ENCODE measurements around the gene SLIT2. TPM values are rescaled to one million over a fixed set of nuclear protein-coding genes. Genes with fewer than 3 reads are reported as not detected.

Gene SLIT2, protein sequence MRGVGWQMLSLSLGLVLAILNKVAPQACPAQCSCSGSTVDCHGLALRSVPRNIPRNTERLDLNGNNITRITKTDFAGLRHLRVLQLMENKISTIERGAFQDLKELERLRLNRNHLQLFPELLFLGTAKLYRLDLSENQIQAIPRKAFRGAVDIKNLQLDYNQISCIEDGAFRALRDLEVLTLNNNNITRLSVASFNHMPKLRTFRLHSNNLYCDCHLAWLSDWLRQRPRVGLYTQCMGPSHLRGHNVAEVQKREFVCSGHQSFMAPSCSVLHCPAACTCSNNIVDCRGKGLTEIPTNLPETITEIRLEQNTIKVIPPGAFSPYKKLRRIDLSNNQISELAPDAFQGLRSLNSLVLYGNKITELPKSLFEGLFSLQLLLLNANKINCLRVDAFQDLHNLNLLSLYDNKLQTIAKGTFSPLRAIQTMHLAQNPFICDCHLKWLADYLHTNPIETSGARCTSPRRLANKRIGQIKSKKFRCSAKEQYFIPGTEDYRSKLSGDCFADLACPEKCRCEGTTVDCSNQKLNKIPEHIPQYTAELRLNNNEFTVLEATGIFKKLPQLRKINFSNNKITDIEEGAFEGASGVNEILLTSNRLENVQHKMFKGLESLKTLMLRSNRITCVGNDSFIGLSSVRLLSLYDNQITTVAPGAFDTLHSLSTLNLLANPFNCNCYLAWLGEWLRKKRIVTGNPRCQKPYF (N-terminal part only)
- 4.5 and 5.5 TPM in 2 replicates for total RNA-seq

DNA sequence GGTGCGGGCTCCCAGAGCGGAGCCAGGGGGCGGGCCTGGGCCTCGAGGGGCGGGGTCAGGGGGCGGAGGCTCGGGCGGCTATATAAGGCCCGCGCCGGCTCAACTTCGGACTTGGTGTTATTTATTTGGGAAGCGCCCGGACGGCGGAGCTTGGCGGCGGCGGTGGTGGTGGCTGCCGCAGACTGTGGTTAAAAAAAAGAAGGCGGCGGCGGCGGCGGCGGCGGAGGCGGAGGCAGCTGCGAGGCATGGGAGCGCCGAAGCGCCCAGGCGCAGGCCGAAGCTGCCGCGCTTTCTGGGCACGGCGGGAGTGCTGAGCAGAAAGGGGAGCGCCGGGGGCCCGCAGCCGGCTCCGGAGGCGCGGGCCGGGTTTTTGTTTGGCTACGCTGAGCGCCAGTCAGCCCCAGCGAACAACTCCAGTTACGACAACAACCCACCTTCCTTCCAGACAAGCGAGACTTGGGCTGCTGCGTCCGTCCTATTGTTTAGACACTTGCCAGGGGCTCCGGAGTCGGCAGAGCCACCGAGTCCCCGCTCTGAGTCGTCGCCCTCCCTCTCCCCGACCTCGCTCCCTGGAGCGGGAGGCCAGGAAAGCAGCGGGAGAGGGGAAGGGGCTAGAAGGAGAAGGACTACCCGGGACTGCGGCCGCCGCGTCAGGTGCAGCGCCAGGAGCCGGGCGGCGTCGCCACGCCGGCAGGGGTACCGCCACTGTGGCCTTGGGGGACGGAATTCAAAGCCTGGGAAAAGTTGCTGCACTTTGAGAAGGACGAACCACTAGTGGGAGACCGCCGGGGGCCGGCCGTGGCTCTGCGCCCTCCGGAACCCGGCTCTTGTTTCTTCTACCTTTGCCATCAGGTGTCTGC lies at the start of gene SLIT2:
TSS of gene SLIT2 (plus strand) at position 110 of the 860 bp plus-strand sequence. CDS start 1,911 bp downstream, outside the sequence.

